ENCODE data around the gene ZNF76.
"Not testable (repeated sequence)": the region's sequence is repeated elsewhere in the genome, so short reads cannot be mapped to it uniquely, and the experiment has no call there.

ZNF76 gene

DNA sequence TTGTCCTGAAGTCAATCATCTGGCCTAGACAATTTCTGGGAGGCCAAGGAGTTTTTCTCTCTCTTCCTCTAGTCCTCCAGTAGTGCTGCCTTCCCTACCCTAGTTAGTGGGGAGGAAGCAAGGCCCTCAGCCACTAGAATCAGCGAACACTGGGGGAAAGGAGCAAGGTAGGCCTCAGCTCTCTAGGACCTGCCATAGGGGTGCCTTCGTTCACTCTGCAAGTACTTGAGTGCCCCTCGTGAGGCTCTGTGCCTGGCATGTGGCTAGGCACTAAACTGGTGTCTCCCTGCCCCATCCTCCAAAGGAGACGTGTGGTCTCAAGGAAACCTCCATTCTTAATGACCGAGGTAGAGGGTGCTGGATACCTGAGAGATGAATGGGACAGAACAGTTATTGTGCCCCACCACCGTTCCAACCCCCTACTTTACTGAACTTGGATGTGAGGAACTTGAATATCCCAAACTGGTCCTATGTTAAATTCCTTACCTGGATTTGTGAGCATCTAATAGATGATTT is 39.1 kb downstream of the ZNF76 start:
- TF ChIP-seq, protein P1, sequence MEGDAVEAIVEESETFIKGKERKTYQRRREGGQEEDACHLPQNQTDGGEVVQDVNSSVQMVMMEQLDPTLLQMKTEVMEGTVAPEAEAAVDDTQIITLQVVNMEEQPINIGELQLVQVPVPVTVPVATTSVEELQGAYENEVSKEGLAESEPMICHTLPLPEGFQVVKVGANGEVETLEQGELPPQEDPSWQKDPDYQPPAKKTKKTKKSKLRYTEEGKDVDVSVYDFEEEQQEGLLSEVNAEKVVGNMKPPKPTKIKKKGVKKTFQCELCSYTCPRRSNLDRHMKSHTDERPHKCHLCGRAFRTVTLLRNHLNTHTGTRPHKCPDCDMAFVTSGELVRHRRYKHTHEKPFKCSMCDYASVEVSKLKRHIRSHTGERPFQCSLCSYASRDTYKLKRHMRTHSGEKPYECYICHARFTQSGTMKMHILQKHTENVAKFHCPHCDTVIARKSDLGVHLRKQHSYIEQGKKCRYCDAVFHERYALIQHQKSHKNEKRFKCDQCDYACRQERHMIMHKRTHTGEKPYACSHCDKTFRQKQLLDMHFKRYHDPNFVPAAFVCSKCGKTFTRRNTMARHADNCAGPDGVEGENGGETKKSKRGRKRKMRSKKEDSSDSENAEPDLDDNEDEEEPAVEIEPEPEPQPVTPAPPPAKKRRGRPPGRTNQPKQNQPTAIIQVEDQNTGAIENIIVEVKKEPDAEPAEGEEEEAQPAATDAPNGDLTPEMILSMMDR (conservative IDR thresholded peaks at IDR 0.05; ENCODE audit: low read depth, low read length), result no peak
- no peak for DNase-seq (ENCODE audit: low read depth)
- H3K4me3 ChIP-seq (ENCODE audit: low read length), result no peak overlapping the region

DNA sequence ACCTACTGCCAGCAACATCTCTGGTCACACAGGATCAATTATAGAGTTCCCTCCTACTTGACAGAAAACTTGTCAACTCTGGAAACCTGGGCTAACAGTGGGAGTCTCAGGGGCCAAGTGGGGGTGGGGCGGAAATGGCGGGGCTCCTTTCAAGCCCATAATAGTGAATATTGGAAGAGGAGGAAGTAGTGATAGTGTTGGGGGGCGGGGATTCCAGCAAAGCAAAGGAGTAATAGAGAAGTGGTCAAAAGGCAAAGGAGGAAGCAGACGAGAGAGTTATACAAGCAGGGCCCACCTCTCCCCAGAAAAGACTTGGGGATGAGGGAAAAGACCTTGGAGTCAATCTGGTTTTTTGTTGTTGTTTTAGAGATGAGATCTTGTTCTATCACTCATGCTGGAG is 40.1 kb downstream of the ZNF76 start:
- TF ChIP-seq, protein P1 (conservative IDR thresholded peaks at IDR 0.05; ENCODE audit: low read depth, low read length), result no peak

DNA sequence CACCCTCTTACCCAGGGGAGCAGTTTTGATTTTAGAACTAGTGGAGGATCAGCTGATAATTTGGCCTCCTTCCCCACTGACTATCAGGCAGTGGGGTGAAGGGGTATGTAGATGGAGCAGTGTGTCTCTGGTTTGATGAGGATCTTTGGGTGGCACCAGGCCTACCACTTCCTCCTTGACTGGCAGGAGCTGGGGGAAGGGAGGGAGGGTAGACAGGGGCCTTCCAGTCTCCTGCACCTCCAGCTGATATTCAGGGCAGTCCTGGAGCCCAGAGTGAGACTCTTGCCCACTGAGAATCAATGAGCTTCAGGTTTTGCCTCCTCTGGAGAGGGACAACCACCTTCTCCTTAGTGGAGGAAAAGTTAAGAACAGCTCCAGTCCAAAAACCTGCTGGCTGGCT is 41.3 kb downstream of the ZNF76 start:
- no peak for DNase-seq (ENCODE audit: low read depth)
- H3K4me3 ChIP-seq (ENCODE audit: low read length), result no peak overlapping the region
- TF ChIP-seq, protein P1 (conservative IDR thresholded peaks at IDR 0.05; ENCODE audit: low read depth, low read length), result no peak

More for the DNA sequence above, 40.1 kb downstream of the ZNF76 start:
- DNase-seq (ENCODE audit: low read depth), result no peak
- no peak overlapping the region for H3K4me3 ChIP-seq (ENCODE audit: low read length)

DNA sequence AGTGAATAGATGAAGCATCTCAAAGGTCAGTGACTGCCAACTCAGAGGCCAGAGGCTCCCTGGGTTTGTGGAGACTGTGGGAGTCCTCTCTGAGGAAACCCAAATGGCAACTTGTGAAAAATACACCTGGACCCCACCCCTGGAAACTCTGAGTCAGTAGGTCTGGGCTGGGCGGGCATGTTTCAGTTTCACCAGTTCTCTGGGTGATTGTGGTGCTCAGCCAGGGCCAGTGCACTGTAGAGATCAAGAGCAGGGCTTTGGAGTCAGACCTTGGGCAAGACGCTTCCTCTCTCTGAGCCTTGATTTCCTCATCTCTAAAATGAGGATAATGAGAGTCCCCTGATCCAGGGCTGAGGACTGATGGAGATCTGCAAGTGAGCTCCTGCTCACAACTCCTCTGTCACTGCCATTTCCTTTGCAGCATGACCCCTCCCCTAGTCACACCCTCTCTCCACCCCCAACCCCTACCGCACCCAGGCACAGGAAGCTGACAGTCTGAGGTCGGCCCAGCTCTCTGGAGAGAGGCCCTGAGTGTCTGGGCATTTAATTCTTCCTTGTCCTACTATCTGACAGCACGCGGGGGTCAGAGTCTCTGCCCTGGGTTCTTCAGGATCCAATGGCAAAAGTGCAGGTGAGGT is 43.2 kb downstream of the ZNF76 start:
- DNase-seq (ENCODE audit: low read depth), result no peak
- no peak overlapping the region for H3K4me3 ChIP-seq (ENCODE audit: low read length)
- TF ChIP-seq, protein P1 (conservative IDR thresholded peaks at IDR 0.05; ENCODE audit: low read depth, low read length), result no peak

DNA sequence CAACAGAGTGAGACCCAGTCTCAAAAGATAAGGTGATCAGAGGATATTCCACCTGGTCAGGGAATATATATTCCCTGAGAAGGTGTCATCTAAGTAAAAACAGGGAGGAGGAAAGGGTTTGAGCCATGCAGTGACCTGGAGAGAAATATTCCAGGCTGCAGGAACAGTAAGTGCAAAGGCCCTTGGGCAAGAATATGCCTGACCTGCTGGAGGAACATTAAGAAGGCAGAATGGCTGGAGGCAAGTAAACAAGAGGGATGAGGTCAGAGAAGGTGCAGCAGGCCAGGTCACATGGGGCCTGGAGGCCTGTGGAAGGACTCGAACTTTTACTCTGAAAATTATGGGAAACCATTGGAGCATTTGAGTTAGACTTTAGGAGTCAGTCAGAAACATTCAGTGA is 44.8 kb downstream of the ZNF76 start:
- H3K4me3 ChIP-seq (ENCODE audit: low read length), result no peak overlapping the region
- no peak for DNase-seq (ENCODE audit: low read depth)
- TF ChIP-seq, protein P1 (conservative IDR thresholded peaks at IDR 0.05; ENCODE audit: low read depth, low read length), result no peak

DNA sequence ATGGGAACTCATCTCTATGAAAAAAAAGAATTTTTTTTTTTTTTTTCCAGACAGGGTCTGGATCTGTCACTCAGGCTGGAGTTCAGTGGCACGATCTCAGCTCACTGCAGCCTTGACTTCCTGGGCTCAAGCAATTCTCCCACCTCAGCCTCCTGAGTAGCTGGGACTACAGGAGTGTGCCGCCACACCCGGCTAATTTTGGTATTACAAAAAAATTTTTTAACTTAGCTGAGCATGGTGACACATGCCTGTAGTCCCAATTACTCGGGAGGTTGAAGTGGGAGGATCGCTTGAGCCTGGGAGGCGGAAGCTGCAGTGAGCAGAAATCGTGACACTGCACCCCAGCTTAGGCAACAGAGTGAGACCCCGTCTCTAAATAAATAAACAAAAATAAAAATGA is 45.6 kb downstream of the ZNF76 start:
- TF ChIP-seq, protein P1 (conservative IDR thresholded peaks at IDR 0.05; ENCODE audit: low read depth, low read length), result no peak
- no peak for DNase-seq (ENCODE audit: low read depth)
- H3K4me3 ChIP-seq (ENCODE audit: low read length), result no peak overlapping the region

DNA sequence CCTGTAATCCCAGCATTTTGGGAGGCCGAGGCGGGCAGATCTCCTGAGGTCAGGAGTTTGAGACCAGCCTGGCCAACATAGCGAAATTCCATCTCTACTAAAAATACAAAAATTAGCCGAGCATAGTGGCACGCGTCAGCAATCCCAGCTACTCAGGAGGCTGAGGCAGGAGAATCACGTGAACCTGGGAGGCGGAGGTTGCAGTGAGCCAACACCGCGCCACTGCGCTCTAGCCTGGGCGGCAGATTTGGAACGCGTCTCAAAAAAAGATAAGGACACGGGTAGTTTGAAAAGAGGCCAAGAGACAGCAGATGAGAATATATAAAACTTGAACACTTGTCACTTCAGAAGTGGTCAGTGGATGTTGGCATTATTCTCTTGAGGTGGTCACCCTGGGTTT is 47.6 kb downstream of the ZNF76 start:
- DNase-seq (ENCODE audit: low read depth); H3K4me3 ChIP-seq (ENCODE audit: low read length): not testable (repeated sequence)

DNA sequence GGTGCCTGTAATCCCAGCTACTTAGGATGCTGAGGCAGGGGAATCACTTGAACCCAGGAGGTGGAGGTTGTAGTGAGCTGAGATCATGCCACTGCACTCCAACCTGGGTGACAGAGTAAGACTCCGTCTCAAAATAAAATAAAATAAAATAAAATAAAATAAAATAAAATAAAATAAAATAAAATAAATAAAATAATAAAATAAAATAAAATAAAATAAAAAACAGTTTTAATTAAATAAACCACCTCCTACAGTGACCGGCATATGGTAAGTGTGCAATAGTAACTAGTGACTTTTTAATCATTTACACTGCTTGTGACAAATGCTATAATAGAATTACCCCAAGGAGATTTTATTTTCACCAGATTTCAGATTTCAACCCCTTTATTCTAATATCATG is 49.0 kb downstream of the ZNF76 start:
- H3K4me3 ChIP-seq (ENCODE audit: low read length); DNase-seq (ENCODE audit: low read depth): not testable (repeated sequence)
